Left renal cortex interstitium (tissue), 4 donors: ENCODE measurements around the gene CDK1. TPM values are rescaled to one million over a fixed set of nuclear protein-coding genes. Genes with fewer than 3 reads are reported as not detected.
A peak's percentile ranks its signal among the peaks of the same experiment; 100 is the strongest.
"Not testable (repeated sequence)": the region's sequence is repeated elsewhere in the genome, so short reads cannot be mapped to it uniquely, and the experiment has no call there.

ENCODE experiments used
- DNase-seq, 4 donors: peaks; one replicate each; pipeline ENCODE4 v3.0.0-alpha.2; 2013; ENCODE audit warnings: low read depth in 4 of 4, low spot score in 2 of 4, missing footprints in 1 of 4
- polyA plus RNA-seq, 4 donors: library from polyadenylated mRNA; unstranded; fragments of 120-200 nt; gene quantifications; one replicate each; pipeline ENCODE4 v1.2.1, GENCODE V29; 2013; ENCODE audit not compliant: insufficient read length in 4 of 4

CDK1 gene
- polyA plus RNA-seq, 4 donors: 64.8 to 80.2 (median 72.3) TPM

DNA sequence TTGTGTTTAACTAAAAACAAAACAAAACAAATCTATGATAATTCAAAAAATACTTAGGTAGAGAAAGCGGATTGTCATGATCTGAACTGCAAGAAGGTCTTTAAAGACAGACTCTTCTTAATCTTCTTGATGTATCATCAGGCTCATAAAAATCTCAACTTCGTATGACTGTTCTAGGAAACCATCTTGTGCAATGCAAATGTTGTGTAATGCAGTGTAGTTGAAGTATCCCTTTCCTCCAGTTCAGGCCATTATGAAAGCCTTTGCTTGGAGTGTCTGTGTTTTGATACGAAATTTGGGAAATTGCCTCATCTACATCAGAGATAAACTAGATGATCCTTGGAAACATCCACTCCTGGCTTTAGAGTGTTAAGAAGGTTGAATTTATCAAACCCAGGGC lies 30.9 kb downstream of the CDK1 start:
- DNase-seq: no peak

DNA sequence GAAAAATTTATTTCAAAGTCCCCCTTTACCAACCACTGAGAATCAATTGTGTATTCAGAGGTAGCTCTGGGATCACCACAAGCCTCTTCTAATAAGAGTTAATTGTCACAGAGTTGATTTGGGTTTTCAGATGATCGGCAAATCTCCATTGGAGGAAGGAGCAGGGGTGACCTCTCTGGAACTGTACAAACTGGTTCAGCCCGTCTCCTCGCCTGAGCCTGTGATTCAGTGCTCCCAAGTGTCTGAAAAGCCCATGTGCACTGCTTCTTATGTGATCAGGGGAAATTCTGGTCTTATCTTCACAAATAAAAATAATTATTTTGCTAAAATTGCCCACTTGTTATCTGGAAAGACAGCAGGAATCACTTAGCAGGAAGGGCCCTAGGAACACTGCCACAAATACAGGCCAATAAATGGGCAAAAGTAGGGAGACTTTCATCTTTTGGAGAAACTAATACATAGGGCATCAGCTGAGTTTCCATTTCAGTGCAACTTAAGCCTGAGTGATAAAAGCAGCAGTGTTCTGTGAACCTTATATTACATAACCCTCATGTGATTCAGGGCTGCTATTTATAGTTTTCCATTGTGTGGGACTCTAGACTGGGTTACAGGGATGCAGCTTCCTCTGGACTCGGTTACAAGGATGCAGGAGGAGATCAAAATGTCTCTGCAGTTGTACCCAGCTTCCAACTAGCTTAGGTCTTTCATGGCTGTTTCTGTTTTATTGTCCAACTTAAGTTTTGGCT lies 32.3 kb downstream of the CDK1 start:
- no peak for DNase-seq

DNA sequence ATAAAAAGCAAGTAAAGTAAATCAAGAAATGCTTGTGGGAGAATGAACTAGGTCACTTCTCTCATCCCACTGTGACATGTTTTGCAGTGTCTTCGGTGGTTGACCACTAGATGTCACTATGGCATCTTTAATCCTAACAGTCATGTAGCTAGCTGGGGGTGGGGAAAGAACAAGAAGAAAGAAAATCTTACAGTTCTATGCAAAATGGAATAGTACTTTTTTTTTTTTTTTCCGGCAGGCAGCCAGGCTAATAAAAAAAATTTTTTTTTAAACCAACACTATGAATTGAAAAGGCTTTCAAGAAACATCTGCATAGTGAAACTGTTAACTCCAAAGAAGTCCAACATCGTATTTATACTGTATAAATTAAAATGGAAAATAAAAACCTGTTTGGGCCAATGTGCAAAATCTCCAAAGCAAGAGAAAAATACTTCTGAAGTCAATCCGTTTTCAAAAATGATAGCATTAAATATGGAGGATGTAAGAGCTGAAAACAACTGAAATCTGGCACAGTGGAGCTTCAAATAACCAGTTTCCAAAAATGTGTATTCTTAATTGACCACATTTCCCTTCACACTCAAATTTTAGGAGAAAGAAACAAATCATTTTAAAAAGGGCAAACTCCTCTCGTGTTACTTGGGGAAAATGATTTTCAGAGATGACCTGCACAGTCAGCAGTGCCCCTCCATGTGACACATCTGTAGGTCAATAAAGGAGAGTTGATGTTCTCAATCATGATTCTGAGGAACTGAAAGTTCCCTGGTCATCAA lies 38.5 kb downstream of the CDK1 start:
- DNase-seq: peak in 3 of 4 donors; percentile 72 to 88 (median 84)

DNA sequence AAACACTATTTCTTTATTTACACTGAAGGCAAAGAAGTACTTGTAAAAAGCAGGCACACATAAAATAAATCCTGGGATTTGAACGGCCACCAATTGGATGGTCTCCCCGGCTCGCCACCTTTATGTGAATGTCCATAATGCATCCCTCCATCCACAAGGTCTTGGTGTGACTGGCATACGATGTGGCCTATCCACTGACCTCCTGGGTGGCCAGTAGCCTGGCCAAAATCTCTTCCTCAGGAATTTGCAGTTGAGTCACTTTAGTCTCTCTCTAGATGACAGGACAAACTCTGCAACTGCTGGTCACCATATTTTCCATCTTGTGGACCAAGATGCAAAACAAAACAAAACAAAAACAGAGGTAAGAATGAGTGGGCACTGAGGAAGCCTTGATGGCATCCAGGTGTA lies 39.1 kb downstream of the CDK1 start:
- DNase-seq: no peak

DNA sequence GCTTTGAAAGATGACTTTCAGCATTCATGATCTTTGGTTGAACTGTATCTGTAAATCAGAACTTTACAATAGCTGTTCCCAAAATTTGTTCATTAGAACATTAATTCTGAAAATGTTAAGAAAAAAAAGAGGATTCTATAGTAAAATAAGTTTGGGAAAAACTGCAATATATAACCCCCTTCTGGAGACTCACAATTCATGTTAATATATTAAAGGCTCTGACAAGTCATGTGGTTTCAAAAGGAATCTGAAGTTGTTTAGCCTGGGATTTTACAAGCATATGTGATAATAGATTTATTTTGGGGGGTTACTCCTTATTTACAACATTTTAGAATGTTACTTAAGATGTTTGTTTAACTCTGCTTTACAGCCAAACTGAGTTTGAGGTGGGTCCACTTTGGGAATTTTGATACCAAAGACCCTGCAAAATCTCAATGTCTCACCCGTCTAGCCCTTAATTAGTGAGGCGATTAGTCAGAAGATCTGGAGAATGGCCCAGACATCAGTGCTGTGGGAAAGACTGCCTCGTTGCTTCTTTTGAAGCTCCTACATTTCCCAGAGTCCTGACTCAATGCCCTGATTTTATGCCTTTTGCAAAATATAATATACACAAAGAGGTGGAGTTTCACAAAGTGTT lies 40.0 kb downstream of the CDK1 start:
- no peak for DNase-seq

DNA sequence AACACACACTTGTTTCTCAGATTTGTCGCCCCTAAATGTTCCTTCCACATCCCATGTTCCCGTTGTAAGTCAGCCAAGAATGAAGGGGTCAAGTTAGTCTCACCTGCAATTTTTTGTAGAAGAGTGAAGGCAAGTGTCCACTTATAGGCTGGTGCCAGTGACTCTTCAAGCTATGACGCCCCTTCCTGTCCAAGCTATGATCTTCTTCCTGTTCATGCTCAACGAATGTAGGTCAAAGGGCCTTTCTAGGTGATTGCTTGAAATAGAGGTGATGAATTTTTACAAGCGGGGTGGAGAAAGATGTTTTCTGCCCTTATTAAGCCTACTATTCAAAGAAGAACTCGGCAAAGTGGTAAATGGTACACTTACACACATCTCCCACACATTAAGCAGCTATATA lies 41.0 kb downstream of the CDK1 start:
- DNase-seq: no peak

DNA sequence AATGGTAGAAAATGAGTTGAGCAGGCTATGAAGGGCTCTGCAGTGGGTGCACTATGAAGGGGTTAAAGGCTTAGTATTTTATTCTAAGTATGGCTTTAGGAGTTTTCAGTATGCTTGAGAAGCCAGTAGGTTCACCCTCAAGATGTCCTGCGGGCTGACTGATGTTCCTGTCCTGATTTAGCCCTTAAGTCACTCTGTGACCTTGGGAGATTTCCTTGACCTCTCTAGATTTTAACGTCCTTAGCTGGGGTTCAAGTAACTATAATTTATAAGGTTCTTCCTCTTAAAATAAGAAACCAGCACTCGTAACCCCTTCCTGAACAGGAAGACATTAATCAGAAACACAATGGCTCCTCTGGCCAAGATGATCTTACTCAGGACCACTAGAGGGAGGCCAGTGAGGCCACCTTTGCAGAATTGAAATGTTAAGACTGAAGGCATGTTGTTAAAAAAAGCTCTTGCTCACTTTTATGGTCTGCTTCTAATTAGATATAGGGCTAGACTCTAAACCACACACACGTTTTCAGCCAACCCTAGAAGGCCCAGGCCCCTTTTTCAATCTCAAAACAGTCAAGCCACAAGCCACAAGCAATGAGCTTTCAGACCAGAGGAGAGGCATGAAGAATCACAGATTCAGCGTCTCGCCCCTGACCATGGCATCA lies 41.9 kb downstream of the CDK1 start:
- no peak for DNase-seq

DNA sequence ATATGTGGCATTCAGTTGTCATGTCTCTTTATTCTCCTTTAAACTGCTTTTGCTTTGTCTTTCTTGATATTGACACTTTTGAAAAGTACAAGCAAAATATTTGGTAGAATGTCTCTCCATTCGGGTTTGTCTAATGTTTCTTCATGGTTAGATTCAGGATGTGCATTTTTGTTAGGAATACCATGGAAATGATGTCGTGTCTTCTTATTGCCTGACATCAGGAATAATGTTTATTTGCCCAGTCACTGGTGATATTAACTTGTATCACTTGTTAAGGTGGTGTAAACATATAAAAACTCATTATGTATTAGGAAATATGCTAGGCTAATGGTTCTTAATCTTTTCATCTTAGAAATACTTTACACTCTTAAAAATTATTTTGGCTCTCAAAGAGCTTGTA lies 43.4 kb downstream of the CDK1 start:
- no peak for DNase-seq

DNA sequence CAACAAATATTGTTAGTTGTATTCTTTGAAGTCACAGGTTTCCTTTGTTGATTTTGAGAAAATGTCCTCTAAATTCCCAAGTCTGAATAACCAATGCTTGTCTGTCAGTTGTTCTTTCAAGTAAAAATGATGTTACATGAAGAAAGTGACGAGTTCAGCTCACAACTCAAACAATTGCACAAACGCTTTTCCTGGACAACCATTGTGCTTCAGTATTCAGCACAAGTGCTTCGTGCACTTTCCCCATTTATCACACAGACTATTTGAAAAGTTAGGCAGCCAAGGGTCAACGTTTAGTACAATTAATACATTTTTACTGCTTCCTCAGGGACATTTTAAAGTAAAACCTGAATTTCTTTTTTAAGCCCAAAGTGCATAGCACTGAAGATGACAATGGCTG lies 44.5 kb downstream of the CDK1 start:
- no peak for DNase-seq

DNA sequence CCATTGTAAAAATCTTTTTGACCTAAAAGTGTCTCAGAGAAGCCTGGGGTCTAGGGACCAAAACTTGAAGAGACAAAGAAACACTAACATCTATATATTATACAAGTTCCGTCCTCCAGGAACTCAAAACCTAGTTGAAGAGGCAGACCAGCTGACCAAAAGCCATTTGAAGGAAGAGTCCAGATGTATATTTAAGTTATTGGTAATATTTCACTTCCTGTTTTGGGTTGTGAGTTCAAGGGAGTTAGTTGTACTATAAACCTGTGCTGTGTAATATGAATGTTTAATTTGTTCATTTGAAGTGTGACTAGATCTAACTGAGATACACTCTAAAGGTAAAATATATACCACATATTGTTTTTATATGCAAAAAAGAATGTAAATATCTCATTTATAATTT lies 45.0 kb downstream of the CDK1 start:
- DNase-seq: no peak

DNA sequence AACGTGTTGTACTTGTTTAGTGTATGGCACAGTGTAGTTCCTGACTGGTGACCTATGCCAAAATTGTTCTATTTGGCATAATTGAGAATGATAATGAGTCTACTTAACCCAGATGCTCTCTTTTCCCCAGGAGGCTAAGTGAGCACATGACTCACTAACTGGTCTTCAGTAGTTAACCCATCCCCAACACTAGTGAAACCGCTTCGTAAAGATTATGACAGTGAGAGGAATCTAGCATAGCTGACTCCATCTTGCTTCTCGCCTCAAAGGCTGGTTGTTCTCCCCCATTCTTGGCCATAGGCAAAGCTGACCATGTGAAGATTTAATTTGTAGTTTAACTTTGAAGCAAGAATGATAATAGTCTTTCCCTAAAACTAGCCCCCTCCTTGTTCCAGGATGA lies 47.2 kb downstream of the CDK1 start:
- DNase-seq: no peak

DNA sequence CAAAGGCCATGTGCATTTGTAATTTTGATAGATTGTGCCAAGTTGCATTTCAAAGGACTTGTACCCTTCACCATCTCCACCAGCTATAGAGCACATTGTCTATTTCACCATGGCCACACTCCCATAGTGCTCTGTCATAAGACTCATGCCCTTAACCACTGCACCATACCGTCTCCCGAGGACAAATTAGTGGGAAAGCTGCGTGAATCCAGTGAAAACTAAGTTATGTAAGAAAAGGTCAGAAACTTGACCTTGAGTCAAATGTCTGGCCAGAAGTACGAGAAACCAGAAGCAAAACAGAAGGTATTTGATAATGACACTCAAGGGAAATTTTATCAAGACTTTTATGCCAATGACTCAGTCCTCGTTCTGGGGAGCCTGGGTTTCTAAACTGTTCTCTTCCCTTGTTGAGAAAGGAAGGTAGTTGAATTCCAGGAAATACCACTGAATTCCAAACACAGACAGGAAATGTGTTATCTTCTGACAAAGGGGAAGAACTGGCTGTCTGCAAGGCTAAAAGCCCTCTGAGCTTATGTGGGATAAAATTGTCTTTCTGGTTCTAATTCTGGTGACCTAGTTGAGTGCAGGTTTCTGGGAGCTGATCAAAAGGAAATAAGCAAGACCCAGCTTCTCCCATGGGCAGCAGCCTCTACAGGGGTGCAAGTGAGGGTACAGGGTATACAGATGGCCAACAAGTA lies 49.7 kb downstream of the CDK1 start:
- DNase-seq: no peak

DNA sequence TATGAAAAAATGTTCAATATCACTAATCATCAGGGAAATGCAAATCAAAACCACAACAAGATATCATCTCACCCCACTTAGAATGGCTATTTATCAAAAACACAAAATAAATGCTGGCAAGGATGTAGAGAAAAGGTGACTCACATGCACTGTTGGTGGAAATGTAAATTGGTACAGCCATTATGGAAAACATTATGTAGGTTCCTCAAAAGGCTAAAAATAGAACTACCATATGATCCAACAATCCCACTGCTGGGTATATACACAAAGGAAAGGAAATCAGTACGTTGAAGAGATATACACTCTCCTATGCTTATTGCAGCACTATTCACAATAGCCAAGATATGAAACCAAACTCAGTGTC lies 50.2 kb downstream of the CDK1 start:
- no peak for DNase-seq

DNA sequence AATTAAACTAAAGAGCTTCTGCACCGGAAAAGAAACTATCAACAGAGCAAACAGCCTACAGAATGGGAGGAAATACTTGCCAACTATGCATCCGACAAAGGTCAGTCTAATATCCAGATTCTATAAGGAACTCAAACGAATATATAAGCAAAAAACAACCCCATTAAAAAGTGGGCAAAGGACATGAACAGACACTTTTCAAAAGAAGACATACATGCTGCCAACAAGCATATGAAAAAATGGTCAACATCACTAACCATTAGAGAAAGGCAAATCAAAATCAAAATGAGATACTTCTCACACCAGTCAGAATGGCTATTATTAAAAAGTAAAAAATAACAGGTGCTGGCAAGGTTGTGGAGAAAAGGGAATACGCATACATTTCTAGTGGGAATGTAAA lies 53.9 kb downstream of the CDK1 start:
- DNase-seq: not testable (repeated sequence)

DNA sequence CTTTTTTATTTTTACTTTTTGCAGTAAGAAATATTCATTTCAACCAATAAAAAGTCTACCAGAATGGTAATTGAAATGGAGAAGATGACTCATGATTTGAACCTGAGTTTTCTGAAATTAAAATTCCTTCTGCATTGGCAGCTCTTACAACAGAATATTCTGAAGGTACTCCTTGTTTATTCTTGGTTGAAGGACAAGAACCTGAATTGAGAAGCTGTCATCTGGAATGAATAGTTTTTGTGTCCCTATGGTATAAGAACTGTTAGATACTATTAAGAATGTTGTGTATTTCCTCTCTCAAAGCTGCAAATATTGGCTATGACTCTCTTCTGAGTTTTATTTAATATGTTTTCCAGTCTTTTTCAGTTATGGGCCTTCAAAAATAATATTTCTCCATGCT lies 56.1 kb downstream of the CDK1 start:
- DNase-seq: no peak

DNA sequence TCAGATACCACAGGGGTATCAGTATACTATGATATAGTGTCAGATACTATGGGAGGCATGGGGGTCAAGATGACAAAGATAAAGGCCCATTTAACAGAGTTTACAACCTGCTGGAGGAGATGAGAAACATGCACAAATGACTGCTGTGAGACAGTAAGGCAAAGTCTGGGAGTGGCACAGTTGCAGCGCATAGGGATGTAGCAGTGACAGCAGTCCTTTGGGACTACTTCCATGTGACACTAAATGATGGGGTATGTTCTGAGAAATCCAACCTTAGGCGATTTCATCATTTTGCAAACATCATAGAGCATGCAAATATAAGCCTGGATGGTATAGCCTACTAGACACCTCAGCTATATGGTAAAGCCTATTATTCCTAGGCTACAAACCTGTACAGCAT lies 56.8 kb downstream of the CDK1 start:
- DNase-seq: no peak

DNA sequence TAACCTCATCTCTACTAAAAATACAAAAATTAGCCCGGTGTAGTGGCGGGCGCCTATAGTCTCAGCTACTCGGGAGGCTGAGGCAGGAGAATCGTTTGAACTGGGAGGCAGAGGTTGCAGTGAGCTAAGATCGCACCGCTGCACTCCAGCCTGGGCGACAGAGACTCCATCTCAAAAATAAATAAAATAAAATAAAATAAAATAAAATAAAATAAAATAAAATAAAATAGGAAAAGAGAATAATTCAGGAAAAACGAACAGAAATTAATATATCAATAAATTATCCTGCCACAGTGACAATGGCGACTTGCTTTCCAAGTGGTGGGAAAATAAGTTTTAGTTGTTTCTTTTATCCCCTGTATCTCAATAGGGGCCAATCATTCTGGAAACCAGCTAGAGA lies 62.9 kb downstream of the CDK1 start:
- not testable (repeated sequence) for DNase-seq

DNA sequence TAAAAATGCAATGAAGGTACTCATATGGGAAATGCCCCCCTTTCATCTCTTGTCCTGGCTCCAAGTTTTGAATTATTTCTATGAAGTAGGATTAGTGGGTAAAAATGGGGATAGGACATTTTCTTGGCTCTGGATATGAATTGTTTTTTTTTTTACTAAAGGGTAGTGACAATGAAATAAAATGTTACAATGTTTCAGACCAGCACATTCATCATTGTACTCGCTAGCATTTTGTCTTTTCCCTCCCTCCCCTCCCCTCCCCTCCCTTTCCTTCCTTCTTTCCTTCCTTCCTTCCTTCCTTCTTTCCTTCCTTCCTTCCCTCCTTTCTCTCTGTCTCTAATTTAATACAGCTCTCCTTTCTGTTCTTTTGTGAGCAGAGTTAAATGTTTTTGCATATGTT lies 64.4 kb downstream of the CDK1 start:
- DNase-seq: no peak
